WTC11 (cell line): ENCODE data around the gene CHD6. TPM values are rescaled to one million over a fixed set of nuclear protein-coding genes. Genes with fewer than 3 reads are reported as not detected.

Experiments used
- ATAC-seq: fragments of 200-7000 bp; cut with Tn5 transposase; 2 replicates; pipeline ENCODE4 v1.10.0; 2021; ENCODE audit warnings: mild to moderate bottlenecking, moderate library complexity
- CTCF ChIA-PET: fragments of 300-600 bp; sonication (Branson Sonifier 250); formaldehyde crosslinking; loops from one replicate; lab custom pipeline; 2021; ENCODE audit warnings: antibody characterized with exemption; lab: Charles Lee
- POLR2A ChIA-PET: fragments of 350-600 bp; sonication (Branson Sonifier 250); formaldehyde crosslinking; loops from one replicate; lab custom pipeline; 2021; ENCODE audit warnings: antibody characterized with exemption; lab: Charles Lee
- DNase-seq: peaks from one replicate; pipeline ENCODE4 v3.0.0; 2021; ENCODE audit warnings: low spot score
- H3K27ac Mint-ChIP-seq: 2 replicates; pipeline ENCODE4 v1.8.0; 2021; ENCODE audit warnings: mixed read lengths
- H3K27me3 Mint-ChIP-seq: 2 replicates; pipeline ENCODE4 v1.8.0; 2021; ENCODE audit warnings: low read depth, mild to moderate bottlenecking, moderate library complexity, mixed read lengths
- H3K36me3 Mint-ChIP-seq: 2 replicates; pipeline ENCODE4 v1.8.0; 2021; ENCODE audit warnings: mixed read lengths
- H3K4me1 Mint-ChIP-seq: 2 replicates; pipeline ENCODE4 v1.8.0; 2022; ENCODE audit warnings: mixed read lengths
- H3K4me3 Mint-ChIP-seq: 2 replicates; pipeline ENCODE4 v1.8.0; 2021; ENCODE audit warnings: mild to moderate bottlenecking, moderate library complexity, mixed read lengths
- H3K9me3 Mint-ChIP-seq: 2 replicates; pipeline ENCODE4 v1.8.0; 2021; ENCODE audit warnings: mixed read lengths
- ATF2 ChIP-seq: sonication (generic); formaldehyde crosslinking; IDR thresholded peaks from 2 replicates; pipeline ENCODE4 v1.8.1; 2022; ENCODE audit warnings: low read depth, missing genetic modification reagents, borderline replicate concordance
- FOXP1 ChIP-seq: sonication (generic); formaldehyde crosslinking; IDR thresholded peaks from 2 replicates; pipeline ENCODE4 v1.8.0; 2022; ENCODE audit warnings: missing genetic modification reagents, mild to moderate bottlenecking, moderate library complexity, borderline replicate concordance
- IRF1 ChIP-seq: sonication (generic); formaldehyde crosslinking; IDR thresholded peaks from 2 replicates; pipeline ENCODE4 v1.8.0; 2023; ENCODE audit warnings: missing genetic modification reagents
- KAT7 ChIP-seq: sonication (generic); formaldehyde crosslinking; IDR thresholded peaks from 2 replicates; pipeline ENCODE4 v1.8.1; 2023; ENCODE audit warnings: missing genetic modification reagents, mild to moderate bottlenecking, borderline replicate concordance
- MYBL2 ChIP-seq: sonication (generic); formaldehyde crosslinking; IDR thresholded peaks from 2 replicates; pipeline ENCODE4 v1.8.1; 2023; ENCODE audit warnings: mild to moderate bottlenecking, moderate library complexity, missing genetic modification reagents
- OVOL2 ChIP-seq: fragments of 250-450 bp; sonication (Bioruptor Pico); IDR thresholded peaks from 2 replicates; pipeline ENCODE4 v1.9.0; 2021; ENCODE audit warnings: mild to moderate bottlenecking, borderline replicate concordance
- TCF7 ChIP-seq: sonication (generic); formaldehyde crosslinking; IDR thresholded peaks from 2 replicates; pipeline ENCODE4 v1.8.0; 2022; ENCODE audit warnings: mild to moderate bottlenecking, low read depth, missing genetic modification reagents, moderate library complexity
- ZNF263 ChIP-seq: sonication (generic); formaldehyde crosslinking; IDR thresholded peaks from 2 replicates; pipeline ENCODE4 v1.8.1; 2022; ENCODE audit warnings: low read depth, mild to moderate bottlenecking, moderate library complexity, missing genetic modification reagents
- total RNA-seq: library from RNA; stranded (reverse); gene quantifications from 3 replicates; pipeline ENCODE4 v1.2.3, GENCODE V29; 2021
- TF ChIP-seq, protein P1 (sequence below): sonication (generic); formaldehyde crosslinking; IDR thresholded peaks from 2 replicates; pipeline ENCODE4 v1.8.1; 2023; ENCODE audit warnings: mild to moderate bottlenecking, missing genetic modification reagents, moderate library complexity
- TF ChIP-seq, protein P2 (sequence below): fragments of 250-450 bp; sonication (Bioruptor Pico); IDR thresholded peaks from 2 replicates; pipeline ENCODE4 v1.9.0; 2021; ENCODE audit warnings: mild to moderate bottlenecking, borderline replicate concordance
- TF ChIP-seq, protein P3 (sequence below): fragments of 250-450 bp; sonication (Bioruptor Pico); IDR thresholded peaks from 2 replicates; pipeline ENCODE4 v1.9.0; 2021; ENCODE audit warnings: moderate library complexity, mild to moderate bottlenecking, inconsistent platforms, borderline replicate concordance
- TF ChIP-seq, protein P4 (sequence below): sonication (generic); formaldehyde crosslinking; IDR thresholded peaks from 2 replicates; pipeline ENCODE4 v1.8.1; 2023; ENCODE audit warnings: mild to moderate bottlenecking, missing genetic modification reagents, moderate library complexity

The CHD6 gene
- total RNA-seq, 1 experiment from 2014 or later = 52.1 TPM

GRCh38 chr20:41627001-41627495 is 8.9 kb upstream of the CHD6 start:
- H3K9me3 Mint-ChIP-seq = peaks cover 4% of the 10 kb centered on the region
- POLR2A ChIA-PET = no interaction called here
- peaks cover 10% of the 10 kb centered on the region for H3K4me1 Mint-ChIP-seq
- no peaks in the 10 kb centered on the region for H3K36me3 Mint-ChIP-seq
- no peak overlapping the region for H3K4me3 Mint-ChIP-seq
- ATAC-seq (no peak), DNase-seq (no peak)
- H3K27ac Mint-ChIP-seq = no peak overlapping the region
- CTCF ChIA-PET = no interaction called here
- TF ChIP-seq FOXP1 = no peak
- TF ChIP-seq, protein P1, sequence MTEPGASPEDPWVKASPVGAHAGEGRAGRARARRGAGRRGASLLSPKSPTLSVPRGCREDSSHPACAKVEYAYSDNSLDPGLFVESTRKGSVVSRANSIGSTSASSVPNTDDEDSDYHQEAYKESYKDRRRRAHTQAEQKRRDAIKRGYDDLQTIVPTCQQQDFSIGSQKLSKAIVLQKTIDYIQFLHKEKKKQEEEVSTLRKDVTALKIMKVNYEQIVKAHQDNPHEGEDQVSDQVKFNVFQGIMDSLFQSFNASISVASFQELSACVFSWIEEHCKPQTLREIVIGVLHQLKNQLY (CRISPR knock-in tag) = no peak
- TF ChIP-seq OVOL2 (CRISPR knock-in tag) = no peak
- no peaks in the 10 kb centered on the region for H3K27me3 Mint-ChIP-seq

GRCh38 chr20:41623625-41624375 is 5.6 kb upstream of the CHD6 start:
- ChIA-PET POLR2A (no interaction called here), CTCF (no interaction called here)

DNA sequence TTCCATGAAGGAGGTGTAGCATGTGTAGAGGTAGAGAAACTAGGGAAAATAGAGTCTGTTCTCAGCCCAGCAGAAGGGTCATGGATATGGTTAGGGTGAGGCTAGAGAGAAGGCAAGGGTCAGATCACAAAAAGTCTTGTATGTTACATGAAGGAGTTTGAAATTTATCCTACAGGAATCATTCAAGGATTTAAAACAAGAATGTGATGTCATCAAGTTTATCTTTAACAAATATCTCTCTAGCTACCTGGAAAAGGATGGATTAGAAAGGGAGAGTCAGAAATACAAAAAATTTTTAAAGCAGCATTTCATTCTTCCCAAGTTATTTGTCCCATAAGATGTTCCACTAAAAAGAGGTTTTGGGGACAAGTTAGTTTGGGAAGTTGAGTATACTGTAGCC is 4.4 kb upstream of the CHD6 start:
- Mint-ChIP-seq H3K4me1 (peaks cover 11% of the 10 kb centered on the region), H3K4me3 (no peak overlapping the region), H3K27me3 (no peaks in the 10 kb centered on the region)
- DNase-seq (no peak), ATAC-seq (no peak)
- TF ChIP-seq, protein P2, sequence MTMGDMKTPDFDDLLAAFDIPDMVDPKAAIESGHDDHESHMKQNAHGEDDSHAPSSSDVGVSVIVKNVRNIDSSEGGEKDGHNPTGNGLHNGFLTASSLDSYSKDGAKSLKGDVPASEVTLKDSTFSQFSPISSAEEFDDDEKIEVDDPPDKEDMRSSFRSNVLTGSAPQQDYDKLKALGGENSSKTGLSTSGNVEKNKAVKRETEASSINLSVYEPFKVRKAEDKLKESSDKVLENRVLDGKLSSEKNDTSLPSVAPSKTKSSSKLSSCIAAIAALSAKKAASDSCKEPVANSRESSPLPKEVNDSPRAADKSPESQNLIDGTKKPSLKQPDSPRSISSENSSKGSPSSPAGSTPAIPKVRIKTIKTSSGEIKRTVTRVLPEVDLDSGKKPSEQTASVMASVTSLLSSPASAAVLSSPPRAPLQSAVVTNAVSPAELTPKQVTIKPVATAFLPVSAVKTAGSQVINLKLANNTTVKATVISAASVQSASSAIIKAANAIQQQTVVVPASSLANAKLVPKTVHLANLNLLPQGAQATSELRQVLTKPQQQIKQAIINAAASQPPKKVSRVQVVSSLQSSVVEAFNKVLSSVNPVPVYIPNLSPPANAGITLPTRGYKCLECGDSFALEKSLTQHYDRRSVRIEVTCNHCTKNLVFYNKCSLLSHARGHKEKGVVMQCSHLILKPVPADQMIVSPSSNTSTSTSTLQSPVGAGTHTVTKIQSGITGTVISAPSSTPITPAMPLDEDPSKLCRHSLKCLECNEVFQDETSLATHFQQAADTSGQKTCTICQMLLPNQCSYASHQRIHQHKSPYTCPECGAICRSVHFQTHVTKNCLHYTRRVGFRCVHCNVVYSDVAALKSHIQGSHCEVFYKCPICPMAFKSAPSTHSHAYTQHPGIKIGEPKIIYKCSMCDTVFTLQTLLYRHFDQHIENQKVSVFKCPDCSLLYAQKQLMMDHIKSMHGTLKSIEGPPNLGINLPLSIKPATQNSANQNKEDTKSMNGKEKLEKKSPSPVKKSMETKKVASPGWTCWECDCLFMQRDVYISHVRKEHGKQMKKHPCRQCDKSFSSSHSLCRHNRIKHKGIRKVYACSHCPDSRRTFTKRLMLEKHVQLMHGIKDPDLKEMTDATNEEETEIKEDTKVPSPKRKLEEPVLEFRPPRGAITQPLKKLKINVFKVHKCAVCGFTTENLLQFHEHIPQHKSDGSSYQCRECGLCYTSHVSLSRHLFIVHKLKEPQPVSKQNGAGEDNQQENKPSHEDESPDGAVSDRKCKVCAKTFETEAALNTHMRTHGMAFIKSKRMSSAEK (CRISPR knock-in tag) = no peak
- TF ChIP-seq, protein P3, sequence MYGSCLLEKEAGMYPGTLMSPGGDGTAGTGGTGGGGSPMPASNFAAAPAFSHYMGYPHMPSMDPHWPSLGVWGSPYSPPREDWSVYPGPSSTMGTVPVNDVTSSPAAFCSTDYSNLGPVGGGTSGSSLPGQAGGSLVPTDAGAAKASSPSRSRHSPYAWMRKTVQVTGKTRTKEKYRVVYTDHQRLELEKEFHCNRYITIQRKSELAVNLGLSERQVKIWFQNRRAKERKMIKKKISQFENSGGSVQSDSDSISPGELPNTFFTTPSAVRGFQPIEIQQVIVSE (CRISPR knock-in tag) = no peak
- TF ChIP-seq ZNF263 (CRISPR knock-in tag) (no peak), KAT7 (no peak), MYBL2 (CRISPR knock-in tag) (no peak), TCF7 (CRISPR knock-in tag) (no peak), ATF2 (no peak)
- TF ChIP-seq, all 79 proteins: peak for 0
- ChIA-PET CTCF (no interaction called here), POLR2A (no interaction called here)
- Mint-ChIP-seq H3K27ac (no peak overlapping the region), H3K36me3 (no peaks in the 10 kb centered on the region), H3K9me3 (peaks cover 4% of the 10 kb centered on the region)

More at GRCh38 chr20:41623625-41624375, 5.6 kb upstream of the CHD6 start:
- H3K4me1 Mint-ChIP-seq = peaks cover 18% of the 10 kb centered on the region
- peaks cover 4% of the 10 kb centered on the region for H3K9me3 Mint-ChIP-seq
- no peak overlapping the region for H3K27ac Mint-ChIP-seq
- H3K4me3 Mint-ChIP-seq = no peak overlapping the region
- no peaks in the 10 kb centered on the region for H3K27me3 Mint-ChIP-seq
- H3K36me3 Mint-ChIP-seq = no peaks in the 10 kb centered on the region
- no peak for ATAC-seq
- no peak for DNase-seq
- no peak for TF ChIP-seq IRF1
- TF ChIP-seq, protein P4, sequence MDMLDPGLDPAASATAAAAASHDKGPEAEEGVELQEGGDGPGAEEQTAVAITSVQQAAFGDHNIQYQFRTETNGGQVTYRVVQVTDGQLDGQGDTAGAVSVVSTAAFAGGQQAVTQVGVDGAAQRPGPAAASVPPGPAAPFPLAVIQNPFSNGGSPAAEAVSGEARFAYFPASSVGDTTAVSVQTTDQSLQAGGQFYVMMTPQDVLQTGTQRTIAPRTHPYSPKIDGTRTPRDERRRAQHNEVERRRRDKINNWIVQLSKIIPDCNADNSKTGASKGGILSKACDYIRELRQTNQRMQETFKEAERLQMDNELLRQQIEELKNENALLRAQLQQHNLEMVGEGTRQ = peak; percentile 27; the same call in 1 of the 2 replicates
- TF ChIP-seq, all 79 proteins: peak for 1
